NOMO-1 treated with dmso at 0.1 percent for 144 hours (cell line): Measurements from ENCODE around the gene FRYL.

ENCODE experiments used
- DNase-seq: peaks from one replicate; lab custom pipeline; 2025; ENCODE audit not compliant: unreplicated experiment; lab: John Stamatoyannopoulos, UW

FRYL gene

GRCh38 chr4:48495941-48496340 is 284.1 kb downstream of the FRYL start:
- DNase-seq = no peak

GRCh38 chr4:48493452-48494100 is 286.5 kb downstream of the FRYL start:
- DNase-seq = peak; percentile 19

GRCh38 chr4:48491514-48492176 is 288.4 kb downstream of the FRYL start:
- DNase-seq = no peak

GRCh38 chr4:48490680-48491513 is 289.2 kb downstream of the FRYL start:
- DNase-seq = no peak

- DNase-seq = no peak
Measured at GRCh38 chr4:48490012-48490679, 289.9 kb downstream of the FRYL start, which contains the start of gene ZAR1. ZAR1 (plus strand) TSS chr4:48490252; CDS start chr4:48490292, 40 bp downstream.

- DNase-seq = no peak
Measured at GRCh38 chr4:48489683-48490011, 290.4 kb downstream of the FRYL start.

- DNase-seq = no peak
Measured at GRCh38 chr4:48484494-48485168, 295.4 kb downstream of the FRYL start.

- DNase-seq = no peak
Measured at GRCh38 chr4:48483777-48484493, 296.1 kb downstream of the FRYL start.

GRCh38 chr4:48483006-48483776 is 296.9 kb downstream of the FRYL start, which contains the start of gene SLC10A4:
SLC10A4 (plus strand) TSS chr4:48483343; CDS start chr4:48483562, 219 bp downstream.
- DNase-seq = no peak

- DNase-seq = no peak
Measured at GRCh38 chr4:48481581-48481980, 298.5 kb downstream of the FRYL start.

GRCh38 chr4:48478273-48478672 is 301.8 kb downstream of the FRYL start:
- DNase-seq = no peak

- no peak for DNase-seq
Measured at GRCh38 chr4:48475770-48476169, 304.3 kb downstream of the FRYL start.

- DNase-seq = no peak
Measured at GRCh38 chr4:48472794-48473193, 307.3 kb downstream of the FRYL start.

GRCh38 chr4:48470570-48470969 is 309.5 kb downstream of the FRYL start:
- no peak for DNase-seq

- DNase-seq = no peak
Measured at GRCh38 chr4:48470137-48470536, 309.9 kb downstream of the FRYL start.

- no peak for DNase-seq
Measured at GRCh38 chr4:48467891-48468290, 312.2 kb downstream of the FRYL start.

GRCh38 chr4:48467442-48467841 is 312.6 kb downstream of the FRYL start:
- no peak for DNase-seq

GRCh38 chr4:48462363-48462762 is 317.7 kb downstream of the FRYL start:
- DNase-seq = no peak

GRCh38 chr4:48461000-48461399 is 319.1 kb downstream of the FRYL start:
- DNase-seq = no peak
